Fibroblast of lung (primary cell): ENCODE measurements around the gene SDK2. TPM values are rescaled to one million over a fixed set of nuclear protein-coding genes. Genes with fewer than 3 reads are reported as not detected.

Experiments used
- DNase-seq, 2 donors: peaks; one replicate each; pipeline versions ENCODE4 v3.0.0 to v3.0.0-alpha.2; 2010; ENCODE audit warnings: low read depth in 2 of 2
- H2AFZ ChIP-seq: 2 replicates; pipeline ENCODE4 v1.5.1; 2012; ENCODE audit warnings: low read length, control low read depth, inconsistent platforms
- H3K27ac ChIP-seq: 2 replicates; pipeline ENCODE4 v1.5.1; 2011; ENCODE audit warnings: low read length, control low read depth; ENCODE audit not compliant: insufficient read depth
- H3K27me3 ChIP-seq: 2 replicates; pipeline ENCODE4 v1.5.1; 2011; ENCODE audit warnings: mild to moderate bottlenecking, low read length; ENCODE audit not compliant: control insufficient read depth, insufficient read depth
- H3K36me3 ChIP-seq: 2 replicates; pipeline ENCODE4 v1.5.1; 2011; ENCODE audit warnings: low read length; ENCODE audit not compliant: control insufficient read depth, insufficient read depth
- H3K4me1 ChIP-seq: 2 replicates; pipeline ENCODE4 v1.5.1; 2011; ENCODE audit warnings: low read length; ENCODE audit not compliant: control insufficient read depth, insufficient read depth; ENCODE audit errors: extremely low read depth
- H3K4me2 ChIP-seq: 2 replicates; pipeline ENCODE4 v1.5.1; 2011; ENCODE audit warnings: low read length, control low read depth; ENCODE audit not compliant: insufficient read depth; ENCODE audit errors: extremely low read depth
- H3K4me3 ChIP-seq, 4 experiments: fragments of 200-600 bp in 1 of 4; sonication (generic) in 1 of 4; replicated peaks in 1 of 4; 2 replicates each; pipeline ENCODE4 v1.5.1; 2011 to 2016; ENCODE audit warnings: low read length in 4 of 4, low read depth in 3 of 4, mild to moderate bottlenecking in 3 of 4, control low read depth in 2 of 4, inconsistent platforms in 1 of 4, mixed read lengths in 1 of 4; ENCODE audit not compliant: insufficient read depth in 1 of 4; ENCODE audit errors: control extremely low read depth in 1 of 4
- H3K79me2 ChIP-seq: 2 replicates; pipeline ENCODE4 v1.5.1; 2012; ENCODE audit warnings: mild to moderate bottlenecking, low read length, inconsistent platforms; ENCODE audit not compliant: control insufficient read depth, insufficient read depth
- H3K9ac ChIP-seq: 2 replicates; pipeline ENCODE4 v1.5.1; 2011; ENCODE audit warnings: mild to moderate bottlenecking, low read length, control low read depth; ENCODE audit not compliant: insufficient read depth
- H3K9me3 ChIP-seq: 2 replicates; pipeline ENCODE4 v1.5.1; 2012; ENCODE audit warnings: low read depth, low read length; ENCODE audit not compliant: control insufficient read depth, insufficient read depth
- H4K20me1 ChIP-seq: 2 replicates; pipeline ENCODE4 v1.5.1; 2011; ENCODE audit warnings: low read length; ENCODE audit not compliant: control insufficient read depth, insufficient read depth; ENCODE audit errors: extremely low read depth
- CTCF ChIP-seq, 2 donors: IDR thresholded peaks in 1 of 2; conservative IDR thresholded peaks in 1 of 2; 1 replicate in 1 of 2; 2 replicates in 1 of 2; pipeline ENCODE4 v1.5.1; 2011 to 2012; ENCODE audit warnings: low read length in 2 of 2, control low read depth in 1 of 2, inconsistent platforms in 1 of 2, low read depth in 1 of 2, mild to moderate bottlenecking in 1 of 2
- EZH2 ChIP-seq: IDR thresholded peaks from 2 replicates; pipeline ENCODE4 v1.5.1; 2012; ENCODE audit warnings: low read length, control low read depth, mild to moderate bottlenecking; ENCODE audit errors: missing control alignments
- polyA plus RNA-seq, 2 donors: library from polyadenylated mRNA; depleted of rRNA in 1 of 2; stranded (reverse) in 1 of 2; unstranded in 1 of 2; fragments of >200 nt; gene quantifications; 2 replicates each; pipeline ENCODE4 v1.2.1, GENCODE V29; 2011 to 2012; ENCODE audit warnings: missing spikeins in 1 of 2
- total RNA-seq: library from RNA; depleted of rRNA; stranded (reverse); fragments of >200 nt; gene quantifications from 2 replicates; pipeline ENCODE4 v1.2.1, GENCODE V29; 2014

Gene SDK2
- total and polyA plus RNA-seq, 2 donors (not counting 1 experiment from before 2014, with no cell fraction given), result under 0.01 to 0.01 TPM

- no peak for TF ChIP-seq CTCF (conservative IDR thresholded peaks at IDR 0.05 in 1 of 2, IDR thresholded peaks at IDR 0.05 in 1 of 2; ENCODE audit: low read depth in 1 of 2, low read length in 2 of 2)
- no peak for TF ChIP-seq EZH2
- no peak for DNase-seq
- no peak overlapping the region for H3K4me2 ChIP-seq
Measured at GRCh38 chr17:73538445-73538844, 105.8 kb downstream of the SDK2 start.

GRCh38 chr17:73536700-73537605, 107.3 kb downstream of the SDK2 start:
- H3K79me2 ChIP-seq, result no peaks in the 10 kb centered on the region
- TF ChIP-seq EZH2 (no peak), CTCF (conservative IDR thresholded peaks at IDR 0.05 in 1 of 2, IDR thresholded peaks at IDR 0.05 in 1 of 2; ENCODE audit: low read depth in 1 of 2, low read length in 2 of 2) (no peak)
- H3K27me3 ChIP-seq, result no peaks in the 10 kb centered on the region
- H3K4me1 ChIP-seq, result no peaks in the 10 kb centered on the region
- H2AFZ ChIP-seq, result no peak overlapping the region
- H4K20me1 ChIP-seq, result no peaks in the 10 kb centered on the region
- no peak overlapping the region for H3K27ac ChIP-seq
- H3K36me3 ChIP-seq, result no peaks in the 10 kb centered on the region
- H3K9me3 ChIP-seq, result no peaks in the 10 kb centered on the region
- DNase-seq, result no peak
- H3K9ac ChIP-seq, result no peak overlapping the region
- H3K4me2 ChIP-seq, result no peak overlapping the region
- H3K4me3 ChIP-seq, result no peak overlapping the region

More at GRCh38 chr17:73538445-73538844, 105.8 kb downstream of the SDK2 start:
- Histone ChIP-seq H3K79me2 (no peaks in the 10 kb centered on the region), H3K9ac (no peak overlapping the region), H3K9me3 (no peaks in the 10 kb centered on the region), H3K4me3 (no peak overlapping the region), H3K36me3 (no peaks in the 10 kb centered on the region), H2AFZ (no peak overlapping the region), H3K27ac (no peak overlapping the region), H3K4me1 (no peaks in the 10 kb centered on the region), H4K20me1 (no peaks in the 10 kb centered on the region), H3K27me3 (no peaks in the 10 kb centered on the region)

- no peak for DNase-seq
- H3K36me3 ChIP-seq, result no peaks in the 10 kb centered on the region
- no peak overlapping the region for H3K27ac ChIP-seq
- no peak overlapping the region for H3K4me2 ChIP-seq
- no peaks in the 10 kb centered on the region for H3K9me3 ChIP-seq
- H3K4me1 ChIP-seq, result no peaks in the 10 kb centered on the region
- no peaks in the 10 kb centered on the region for H3K79me2 ChIP-seq
- H3K27me3 ChIP-seq, result no peaks in the 10 kb centered on the region
- H4K20me1 ChIP-seq, result no peaks in the 10 kb centered on the region
- no peak for TF ChIP-seq EZH2
- no peak for TF ChIP-seq CTCF (conservative IDR thresholded peaks at IDR 0.05 in 1 of 2, IDR thresholded peaks at IDR 0.05 in 1 of 2; ENCODE audit: low read depth in 1 of 2, low read length in 2 of 2)
- H3K9ac ChIP-seq, result no peak overlapping the region
- H3K4me3 ChIP-seq, result no peak overlapping the region
- no peak overlapping the region for H2AFZ ChIP-seq
Measured at GRCh38 chr17:73535746-73536145, 108.5 kb downstream of the SDK2 start.
